CD14-positive monocyte (primary cell): ENCODE results near the gene SCPEP1. TPM values are rescaled to one million over a fixed set of nuclear protein-coding genes. Genes with fewer than 3 reads are reported as not detected.

ENCODE experiments used
- DNase-seq, 3 donors: peaks; one replicate each; pipeline ENCODE4 v3.0.0-alpha.2; 2011 to 2022
- H2AFZ ChIP-seq: 2 replicates; pipeline ENCODE4 v1.6.0; 2012; ENCODE audit warnings: mild to moderate bottlenecking, low read depth, low read length, inconsistent platforms; ENCODE audit not compliant: insufficient read depth, poor library complexity, severe bottlenecking
- H3K27ac ChIP-seq, 2 donors: 1 replicate in 1 of 2; 2 replicates in 1 of 2; pipeline ENCODE4 v1.5.1; 2012 to 2013; ENCODE audit warnings: low read length in 2 of 2, control low read depth in 1 of 2, inconsistent platforms in 1 of 2, low read depth in 1 of 2, mild to moderate bottlenecking in 1 of 2
- H3K27me3 ChIP-seq, 2 donors: one replicate each; pipeline versions ENCODE4 v1.6.0 to v1.6.1; 2011 to 2013; ENCODE audit warnings: low read length in 2 of 2; ENCODE audit not compliant: control insufficient read depth in 2 of 2, insufficient read depth in 2 of 2
- H3K36me3 ChIP-seq, 2 donors: replicated peaks in 1 of 2; 1 replicate in 1 of 2; 2 replicates in 1 of 2; pipeline versions ENCODE4 v1.5.1 to v1.6.1; 2012 to 2013; ENCODE audit warnings: low read length in 2 of 2, control low read depth in 1 of 2, inconsistent platforms in 1 of 2, mild to moderate bottlenecking in 1 of 2; ENCODE audit not compliant: insufficient read depth in 2 of 2, control insufficient read depth in 1 of 2
- H3K4me1 ChIP-seq, 2 donors: 1 replicate in 1 of 2; 2 replicates in 1 of 2; pipeline versions ENCODE4 v1.5.1 to v1.6.1; 2012 to 2013; ENCODE audit warnings: low read length in 2 of 2, control low read depth in 1 of 2, inconsistent platforms in 1 of 2, mild to moderate bottlenecking in 1 of 2, moderate library complexity in 1 of 2; ENCODE audit not compliant: insufficient read depth in 2 of 2, control insufficient read depth in 1 of 2
- H3K4me2 ChIP-seq: replicated peaks from 2 replicates; pipeline ENCODE3; 2012; ENCODE audit warnings: low read length, moderate library complexity, mild to moderate bottlenecking; ENCODE audit not compliant: poor library complexity, severe bottlenecking; ENCODE audit errors: extremely low read depth
- H3K4me3 ChIP-seq, 3 experiments: fragments of 200-600 bp in 1 of 3; sonication (generic) in 1 of 3; replicated peaks in 1 of 3; 1 replicate in 2 of 3; 2 replicates in 1 of 3; pipeline ENCODE4 v1.5.1; 2011 to 2013; ENCODE audit warnings: low read length in 3 of 3, mild to moderate bottlenecking in 3 of 3, control low read depth in 2 of 3, low read depth in 2 of 3, inconsistent platforms in 1 of 3, moderate library complexity in 1 of 3
- H3K79me2 ChIP-seq: 2 replicates; pipeline ENCODE4 v1.6.0; 2012; ENCODE audit warnings: mild to moderate bottlenecking, control low read depth, inconsistent platforms, low read length, moderate library complexity; ENCODE audit not compliant: insufficient read depth
- H3K9ac ChIP-seq: 2 replicates; pipeline ENCODE4 v1.6.0; 2017; ENCODE audit warnings: low read length, mild to moderate bottlenecking; ENCODE audit not compliant: insufficient read depth, poor library complexity, severe bottlenecking
- H3K9me3 ChIP-seq, 2 donors: replicated peaks in 1 of 2; 1 replicate in 1 of 2; 2 replicates in 1 of 2; pipeline versions ENCODE4 v1.5.1 to v1.6.1; 2012 to 2013; ENCODE audit warnings: low read length in 2 of 2, control low read depth in 1 of 2; ENCODE audit not compliant: control insufficient read depth in 1 of 2, insufficient read depth in 1 of 2
- H4K20me1 ChIP-seq: 2 replicates; pipeline ENCODE4 v1.6.0; 2012; ENCODE audit warnings: mild to moderate bottlenecking, low read length, control low read depth, moderate library complexity; ENCODE audit not compliant: insufficient read depth
- H3K27ac Mint-ChIP-seq, 7 donors: one replicate each; pipeline ENCODE4 v1.8.0; 2020; ENCODE audit warnings: mild to moderate bottlenecking in 7 of 7, mixed read lengths in 7 of 7, moderate library complexity in 6 of 7, inconsistent platforms in 2 of 7
- H3K27me3 Mint-ChIP-seq, 3 donors: one replicate each; pipeline ENCODE4 v1.8.0; 2021 to 2022; ENCODE audit warnings: low read depth in 3 of 3, mild to moderate bottlenecking in 3 of 3, mixed read lengths in 3 of 3, moderate library complexity in 3 of 3, inconsistent platforms in 1 of 3
- H3K36me3 Mint-ChIP-seq, 2 donors: one replicate each; pipeline ENCODE4 v1.8.0; 2020; ENCODE audit warnings: mixed read lengths in 2 of 2, inconsistent platforms in 1 of 2, mild to moderate bottlenecking in 1 of 2
- H3K4me1 Mint-ChIP-seq: one replicate; pipeline ENCODE4 v1.8.0; 2020; ENCODE audit warnings: mild to moderate bottlenecking, mixed read lengths
- H3K4me3 Mint-ChIP-seq, 2 donors: one replicate each; pipeline ENCODE4 v1.8.0; 2020; ENCODE audit warnings: mild to moderate bottlenecking in 2 of 2, mixed read lengths in 2 of 2, moderate library complexity in 1 of 2
- H3K9me3 Mint-ChIP-seq, 7 donors: one replicate each; pipeline ENCODE4 v1.8.0; 2020 to 2022; ENCODE audit warnings: mixed read lengths in 7 of 7, mild to moderate bottlenecking in 6 of 7, moderate library complexity in 6 of 7, inconsistent platforms in 2 of 7
- WGBS: methylation state at CpG from one replicate; pipeline ENCODE4 v1.1.5; 2013; ENCODE audit warnings: missing lambda C conversion rate; ENCODE audit not compliant: insufficient coverage; 5-methylcytosine and 5-hydroxymethylcytosine counted together
- intact Hi-C, 2 donors: fragments of 100-400 bp; cut with micrococcal nuclease; formaldehyde crosslinking; loops; one replicate each; pipeline versions ENCODE4 v1.15.0 to v1.15.1; 2023
- polyA plus RNA-seq, 3 donors: library from polyadenylated mRNA; depleted of rRNA in 1 of 3; unstranded in 2 of 3; stranded (reverse) in 1 of 3; fragments of 300-500 nt in 2 of 3; fragments of >200 nt in 1 of 3; fragmentation: Illumina TruSeq in 2 of 3; gene quantifications; 1 replicate in 2 of 3; 2 replicates in 1 of 3; pipeline ENCODE4 v1.2.3, GENCODE V29; 2012 to 2021
- TF ChIP-seq, protein P1 (sequence below): fragments of 200-600 bp; IDR thresholded peaks from one replicate; pipeline ENCODE4 v1.8.0; 2022; ENCODE audit warnings: antibody characterized with exemption, mild to moderate bottlenecking

Gene SCPEP1
- polyA plus RNA-seq, 3 donors: 373 to 451 (median 426) TPM

DNA sequence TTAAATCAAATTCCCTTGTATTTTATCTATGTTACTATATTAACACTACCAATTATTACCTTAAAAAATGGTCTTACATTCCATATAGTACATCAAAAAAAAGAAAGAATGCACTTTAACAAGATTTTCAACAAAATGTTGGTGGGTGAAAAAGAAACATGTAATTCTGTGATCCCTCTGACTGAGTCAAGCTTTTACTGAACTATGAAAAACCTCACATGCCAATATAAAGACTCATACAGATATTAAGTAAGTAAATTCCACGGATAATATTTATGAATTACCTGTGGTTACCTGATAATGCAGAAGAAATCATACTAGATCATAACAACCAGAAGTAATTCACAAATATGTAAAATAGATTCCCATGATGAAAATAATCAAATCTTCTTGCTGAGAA lies 29.4 kb upstream of the SCPEP1 start:
- H3K9me3 Mint-ChIP-seq: no peaks in the 10 kb centered on the region
- peaks cover 63 to 86% of the 10 kb centered on the region in 2 donors for H3K36me3 Mint-ChIP-seq
- peak overlapping the region in 1 of 7 donors; percentile 19 for H3K27ac Mint-ChIP-seq

DNA sequence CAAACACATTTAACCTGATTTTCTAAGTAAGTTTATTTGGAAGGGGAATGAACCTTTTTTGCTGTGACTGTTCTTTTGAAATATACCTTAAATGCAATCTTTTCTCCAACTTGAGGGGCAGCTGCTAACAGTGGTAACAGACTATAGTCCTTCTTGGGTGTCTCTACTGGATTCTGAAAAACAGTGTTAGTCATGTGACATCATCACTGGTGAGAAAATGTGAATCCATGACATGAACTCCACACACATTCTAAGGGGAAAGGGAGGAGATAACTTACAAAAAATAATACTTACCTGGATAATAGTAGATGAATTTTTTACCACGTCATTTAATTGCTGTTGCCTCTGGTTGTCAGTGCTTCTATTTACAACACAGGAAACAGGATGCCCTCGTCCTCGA lies 28.3 kb upstream of the SCPEP1 start:
- Histone ChIP-seq H3K27me3 (no peaks in the 10 kb centered on the region), H3K4me3 (no peak overlapping the region), H3K4me2 (no peak overlapping the region), H3K4me1 (no peaks in the 10 kb centered on the region), H3K36me3 (peaks cover 59 to 85% of the 10 kb centered on the region in 2 donors), H3K9ac (no peak overlapping the region), H3K27ac (no peak overlapping the region), H3K79me2 (peaks cover 23% of the 10 kb centered on the region), H2AFZ (no peak overlapping the region), H3K9me3 (no peaks in the 10 kb centered on the region), H4K20me1 (peaks cover 10% of the 10 kb centered on the region)
- Mint-ChIP-seq H3K4me1 (no peaks in the 10 kb centered on the region), H3K27me3 (no peaks in the 10 kb centered on the region), H3K27ac (peak overlapping the region in 2 of 7 donors; percentile 22 to 86), H3K9me3 (no peaks in the 10 kb centered on the region), H3K4me3 (no peak overlapping the region), H3K36me3 (peaks cover 55 to 80% of the 10 kb centered on the region in 2 donors)
- no peak for DNase-seq
- 65% methylated on average over 2 of the region's 3 CpGs for whole genome bisulfite sequencing
- TF ChIP-seq, protein P1, sequence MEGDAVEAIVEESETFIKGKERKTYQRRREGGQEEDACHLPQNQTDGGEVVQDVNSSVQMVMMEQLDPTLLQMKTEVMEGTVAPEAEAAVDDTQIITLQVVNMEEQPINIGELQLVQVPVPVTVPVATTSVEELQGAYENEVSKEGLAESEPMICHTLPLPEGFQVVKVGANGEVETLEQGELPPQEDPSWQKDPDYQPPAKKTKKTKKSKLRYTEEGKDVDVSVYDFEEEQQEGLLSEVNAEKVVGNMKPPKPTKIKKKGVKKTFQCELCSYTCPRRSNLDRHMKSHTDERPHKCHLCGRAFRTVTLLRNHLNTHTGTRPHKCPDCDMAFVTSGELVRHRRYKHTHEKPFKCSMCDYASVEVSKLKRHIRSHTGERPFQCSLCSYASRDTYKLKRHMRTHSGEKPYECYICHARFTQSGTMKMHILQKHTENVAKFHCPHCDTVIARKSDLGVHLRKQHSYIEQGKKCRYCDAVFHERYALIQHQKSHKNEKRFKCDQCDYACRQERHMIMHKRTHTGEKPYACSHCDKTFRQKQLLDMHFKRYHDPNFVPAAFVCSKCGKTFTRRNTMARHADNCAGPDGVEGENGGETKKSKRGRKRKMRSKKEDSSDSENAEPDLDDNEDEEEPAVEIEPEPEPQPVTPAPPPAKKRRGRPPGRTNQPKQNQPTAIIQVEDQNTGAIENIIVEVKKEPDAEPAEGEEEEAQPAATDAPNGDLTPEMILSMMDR: no peak
- intact Hi-C loops: no loop called here

More for the DNA sequence above, 29.4 kb upstream of the SCPEP1 start:
- TF ChIP-seq, protein P1: no peak
- Histone ChIP-seq H3K9ac (no peak overlapping the region), H3K27ac (no peak overlapping the region), H3K9me3 (no peaks in the 10 kb centered on the region), H4K20me1 (peaks cover 3% of the 10 kb centered on the region), H3K79me2 (peaks cover 12% of the 10 kb centered on the region), H3K36me3 (peaks cover 63 to 89% of the 10 kb centered on the region in 2 donors), H3K4me3 (no peak overlapping the region), H3K4me2 (no peak overlapping the region), H2AFZ (no peak overlapping the region), H3K4me1 (no peaks in the 10 kb centered on the region), H3K27me3 (no peaks in the 10 kb centered on the region)
- DNase-seq: no peak
- H3K4me1 Mint-ChIP-seq: no peaks in the 10 kb centered on the region
- H3K27me3 Mint-ChIP-seq: no peaks in the 10 kb centered on the region
- no CpG with 5 or more reads among the region's 1 CpG for WGBS
- H3K4me3 Mint-ChIP-seq: no peak overlapping the region
- intact Hi-C loops: no loop called here
